Hematopoietic multipotent progenitor cell treated with erythropoietin and hydrocortisone succinate and interleukin-3 and kit ligand, for 4 days (in vitro differentiated cells): ENCODE data around the gene CCL14.
"Not testable (repeated sequence)": the region's sequence is repeated elsewhere in the genome, so short reads cannot be mapped to it uniquely, and the experiment has no call there.

ENCODE experiments used
- DNase-seq: peaks from one replicate; pipeline ENCODE4 v3.0.0-alpha.2; 2015

The CCL14 gene

DNA sequence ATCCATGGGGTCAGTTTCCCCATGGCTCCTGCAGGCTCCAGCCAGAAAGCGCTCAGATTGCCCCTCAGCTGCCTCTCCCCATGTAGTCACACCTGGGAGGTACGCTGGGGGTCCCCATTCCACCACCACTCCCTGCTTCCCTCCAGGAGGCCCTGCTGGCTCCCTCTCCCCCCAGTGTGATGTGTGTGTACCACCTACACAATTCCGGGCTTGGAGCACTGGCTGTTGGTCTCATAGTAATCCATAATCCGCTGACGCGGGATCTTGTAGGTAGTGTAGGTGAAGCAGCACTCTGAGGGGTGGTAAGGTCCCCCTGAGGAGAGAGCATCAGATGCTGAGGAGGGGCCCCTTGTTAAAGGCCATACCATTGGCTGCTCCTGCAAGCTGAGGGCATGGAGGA is 2.4 kb downstream of the CCL14 start:
- DNase-seq, result no peak

DNA sequence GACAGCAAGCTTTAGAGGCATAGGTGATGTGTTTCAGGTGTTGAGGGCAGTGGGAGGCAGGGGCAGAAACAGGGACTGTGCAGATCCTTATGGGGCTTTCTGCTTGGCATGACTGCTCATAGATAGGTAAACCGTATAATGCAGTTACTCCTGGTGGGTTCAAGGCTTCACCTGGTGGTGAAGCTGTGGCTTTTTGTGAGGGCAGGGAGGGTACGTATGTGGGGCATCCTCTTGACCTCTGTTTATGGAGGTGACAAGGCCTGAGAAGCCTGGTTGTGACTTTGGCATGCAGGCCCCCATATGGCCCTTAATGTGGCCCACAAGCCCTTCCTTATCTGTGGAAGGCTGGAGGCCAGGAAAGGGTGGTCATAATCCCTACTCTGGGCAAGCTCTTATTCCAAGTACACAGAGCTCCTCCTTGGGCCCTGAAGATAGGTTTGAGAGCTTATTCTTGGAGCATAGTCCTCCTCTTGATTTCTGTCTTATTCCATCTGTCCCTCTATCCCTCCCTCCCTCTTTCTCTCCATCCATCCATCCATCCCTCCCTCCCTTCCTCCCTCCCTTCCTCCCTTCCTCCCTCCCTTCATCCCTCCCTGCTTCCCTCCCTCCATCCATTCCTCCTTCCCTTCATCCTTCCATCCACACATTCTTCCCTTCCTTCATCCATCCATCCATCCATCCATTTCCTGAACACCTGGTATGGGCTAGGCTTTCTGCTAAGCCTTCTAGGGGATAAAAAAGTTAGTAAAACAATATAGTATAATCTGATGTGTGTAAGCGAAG is 3.9 kb downstream of the CCL14 start:
- DNase-seq, result no peak

DNA sequence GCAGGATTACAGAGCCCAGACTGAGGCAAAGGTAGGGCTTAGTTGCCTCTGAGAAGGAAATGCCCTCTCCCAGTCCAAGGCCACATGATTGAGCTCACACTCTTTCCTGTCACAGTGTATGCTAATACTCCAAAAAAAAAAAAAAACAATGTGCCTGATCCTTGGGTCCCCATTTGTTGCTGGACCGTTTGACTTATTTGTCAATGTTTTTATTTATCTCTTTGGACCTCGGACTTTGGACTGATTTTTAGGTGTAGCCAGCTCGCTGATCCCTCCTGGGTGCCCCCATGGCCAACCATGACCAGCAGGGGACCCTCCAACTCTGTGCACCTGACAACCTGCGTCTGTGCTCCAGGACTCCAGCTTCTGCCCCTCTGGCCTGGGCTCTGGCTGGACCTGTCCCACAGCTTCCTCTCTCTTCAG is 4.6 kb downstream of the CCL14 start:
- DNase-seq, result peak; percentile 60

DNA sequence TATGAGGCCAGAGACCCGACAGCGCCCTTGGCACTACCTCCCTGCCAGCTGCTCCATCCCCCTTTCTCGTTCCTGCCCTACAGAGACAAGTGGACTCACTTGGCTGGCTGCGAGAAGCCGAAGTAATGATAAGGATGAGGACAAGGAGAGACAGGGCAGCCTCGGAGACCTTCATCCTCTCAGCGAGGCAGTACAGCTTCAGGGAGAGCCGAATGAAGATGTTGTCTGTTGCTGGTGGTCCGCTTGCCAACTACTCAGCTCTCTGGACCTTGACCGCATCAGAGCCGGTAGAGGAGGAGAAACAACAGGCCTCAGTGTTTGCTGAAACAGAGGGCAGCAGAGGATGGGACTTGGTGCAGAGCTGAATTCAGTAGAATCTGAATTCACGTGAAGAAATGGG is 5.3 kb downstream of the CCL14 start, which contains the start of gene CCL16:
TSS of gene CCL16 (minus strand) at position 252 of the 400 bp plus-strand sequence. CDS start at position 175, 77 bp downstream.
- no peak for DNase-seq

DNA sequence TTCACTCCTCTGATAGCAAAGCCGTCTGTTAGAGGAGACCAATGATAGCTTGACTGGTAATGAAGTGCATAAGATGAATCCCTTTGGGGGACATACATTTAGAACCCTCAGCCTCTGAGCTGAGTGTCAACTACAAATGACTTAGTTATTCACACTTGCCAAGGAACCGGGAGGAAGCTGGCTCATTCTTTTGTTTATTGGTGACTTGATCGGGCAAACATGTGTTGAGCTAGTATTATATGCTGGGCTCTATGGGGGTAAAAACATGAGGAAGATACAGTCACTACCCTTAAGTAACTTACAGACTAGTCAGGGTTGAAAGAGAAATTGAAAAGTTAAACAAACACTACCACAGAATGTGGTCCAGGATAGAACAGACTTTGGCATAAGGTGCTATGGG is 8.2 kb downstream of the CCL14 start:
- no peak for DNase-seq

DNA sequence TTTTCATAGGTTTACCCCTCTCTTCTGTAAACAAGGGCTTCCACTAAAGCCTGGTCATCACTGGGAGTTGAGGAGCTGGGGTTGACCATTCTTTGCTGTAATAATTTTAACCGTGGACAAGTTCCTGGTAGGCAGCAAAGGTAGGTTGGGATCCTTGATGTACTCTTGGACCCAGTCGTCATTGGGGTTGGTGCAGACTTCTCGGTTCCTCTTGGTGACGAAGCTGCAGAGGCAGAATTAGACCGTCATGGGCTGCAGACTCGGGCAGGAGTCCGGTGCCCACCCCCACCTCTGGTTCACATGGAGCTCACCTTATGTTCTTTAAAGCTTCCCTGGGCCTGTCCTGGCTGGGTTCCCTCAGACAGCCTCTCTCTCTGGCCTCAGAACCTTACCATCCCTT is 9.0 kb downstream of the CCL14 start:
- DNase-seq, result no peak

DNA sequence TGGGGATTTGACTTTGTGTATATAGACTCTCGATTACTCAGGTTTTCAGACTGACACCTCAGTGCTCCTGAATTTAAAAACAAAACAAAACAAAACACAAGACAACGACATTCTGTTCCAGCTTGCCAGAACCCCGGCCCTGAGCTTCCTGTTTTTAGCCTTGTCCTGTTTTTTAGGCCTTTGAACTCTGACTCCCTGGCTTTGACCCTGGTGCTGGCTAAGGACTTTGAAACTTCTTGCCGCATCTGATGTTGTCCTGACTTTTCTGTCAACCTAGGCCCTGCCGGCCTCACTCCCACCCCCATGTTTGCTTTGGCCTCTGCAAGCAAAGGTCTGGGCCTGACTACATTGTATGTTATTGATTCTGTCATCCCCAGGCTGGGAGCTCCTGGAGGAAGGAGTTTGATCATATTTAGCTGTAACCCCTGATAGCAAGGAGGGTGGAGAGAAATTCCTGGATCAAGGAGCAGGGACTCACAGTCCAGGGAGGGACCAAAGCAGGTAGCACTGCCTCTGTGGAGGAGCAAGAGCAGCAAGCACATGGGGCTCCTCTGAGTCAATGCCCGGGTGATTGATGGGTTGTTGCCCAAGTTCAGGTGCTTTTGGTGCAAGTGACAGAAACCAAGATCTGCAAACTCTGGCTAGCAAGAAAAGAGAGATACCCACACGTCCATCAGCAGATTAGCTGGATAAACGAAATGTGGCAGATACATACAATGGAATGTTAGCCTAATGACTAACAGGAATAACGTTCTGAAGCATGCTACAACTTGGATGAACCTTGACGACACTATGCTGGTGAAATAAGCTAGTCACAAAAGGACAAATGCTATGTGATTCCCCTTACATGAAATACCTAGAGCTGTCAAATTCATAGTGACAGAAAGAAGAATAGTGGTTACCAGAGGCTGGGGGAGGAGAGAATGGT is 12.9 kb downstream of the CCL14 start:
- no peak for DNase-seq

DNA sequence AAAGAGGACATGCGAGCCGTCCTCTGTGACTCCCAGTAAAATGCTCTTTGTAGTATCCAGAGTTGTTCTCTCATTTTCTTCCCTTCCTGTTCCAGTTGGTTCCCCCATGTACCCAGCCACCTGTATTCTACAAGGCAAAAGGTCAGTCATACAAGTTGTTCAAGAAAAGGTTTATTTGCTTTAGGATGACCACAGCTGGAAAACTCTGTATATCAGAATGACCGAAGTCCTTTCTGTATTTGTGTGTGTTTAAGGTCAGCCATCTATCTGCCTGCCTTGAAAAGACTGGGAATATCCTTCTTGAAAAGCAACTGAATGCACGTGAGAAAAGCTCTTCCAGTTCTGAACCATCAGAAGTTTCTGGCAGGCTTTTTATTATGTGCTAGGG is 13.6 kb downstream of the CCL14 start:
- DNase-seq, result no peak

DNA sequence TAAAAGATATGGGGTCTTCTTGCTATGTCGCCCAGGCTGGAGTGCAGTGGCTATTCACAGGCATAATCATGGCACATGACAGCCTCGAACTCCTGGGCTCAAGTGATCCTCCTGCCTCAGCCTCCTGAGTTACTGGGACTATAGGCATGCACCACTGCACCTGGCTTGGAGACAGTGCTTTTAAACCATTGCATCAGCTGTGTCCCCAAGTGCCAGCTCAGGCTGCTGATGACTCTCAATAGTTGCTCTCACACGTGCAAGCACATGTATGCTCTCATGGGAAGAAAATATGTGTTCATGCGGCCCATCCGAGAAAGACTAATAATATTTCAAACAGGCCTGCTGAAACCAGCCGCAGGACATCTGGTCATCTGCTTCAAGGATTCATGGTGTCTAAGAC is 14.0 kb downstream of the CCL14 start:
- no peak for DNase-seq

DNA sequence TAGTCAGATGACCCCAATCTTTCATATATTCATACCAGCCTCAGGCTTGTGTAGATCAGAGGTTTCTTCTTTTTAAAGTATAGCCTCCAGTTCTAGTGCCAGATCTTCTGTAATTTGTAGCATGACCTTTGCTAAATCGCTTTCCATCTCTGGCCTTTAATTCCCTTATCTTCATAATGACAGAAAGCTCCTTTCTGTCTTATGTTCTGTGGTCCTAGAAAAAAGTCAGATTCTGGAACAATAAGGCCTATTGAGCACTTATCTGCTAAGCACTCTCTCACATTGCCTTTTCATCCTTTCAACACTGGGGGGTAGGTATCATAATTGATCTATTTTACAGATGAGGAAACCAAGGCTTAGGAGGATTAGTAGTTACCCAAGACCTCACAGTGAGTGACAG is 14.5 kb downstream of the CCL14 start:
- DNase-seq, result no peak

DNA sequence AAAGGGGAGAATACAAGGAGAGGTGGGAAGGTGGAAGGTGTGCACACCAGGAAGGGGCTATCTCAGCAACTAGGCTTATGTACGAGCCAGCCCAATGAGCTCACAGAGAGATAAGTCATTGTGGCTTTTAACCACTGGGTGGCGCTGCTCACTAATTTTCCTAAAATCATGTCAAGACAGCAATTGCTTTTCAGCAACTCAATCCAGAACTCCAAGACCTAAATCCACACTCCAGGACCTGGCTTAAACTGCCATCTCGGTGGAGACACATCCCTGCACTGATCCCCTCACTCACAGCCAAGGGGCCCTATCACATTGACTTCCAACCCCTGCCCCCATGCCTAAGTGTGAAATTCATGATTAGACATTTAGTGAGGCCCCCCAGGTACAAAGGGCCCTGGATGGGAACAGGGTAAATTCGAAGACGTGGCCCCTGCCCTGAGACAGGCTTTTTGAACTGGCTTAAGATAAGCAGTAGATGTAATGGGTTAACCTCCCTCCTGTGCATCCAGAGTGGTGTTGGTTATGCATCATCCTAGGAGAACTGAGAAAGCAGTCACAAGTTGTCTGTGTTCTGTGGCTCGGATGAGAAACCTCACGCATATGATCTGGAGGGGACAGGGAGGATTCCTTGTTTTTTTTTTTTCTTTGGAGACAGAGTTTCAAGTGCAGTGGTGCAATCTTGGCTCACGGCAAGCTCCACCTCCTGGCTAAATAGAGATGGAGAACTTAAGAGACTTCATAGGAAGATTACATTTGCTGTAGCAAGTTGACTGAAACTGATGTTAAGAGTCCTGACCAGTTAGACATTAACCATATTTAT is 16.8 kb downstream of the CCL14 start:
- DNase-seq, result peak; percentile 93

DNA sequence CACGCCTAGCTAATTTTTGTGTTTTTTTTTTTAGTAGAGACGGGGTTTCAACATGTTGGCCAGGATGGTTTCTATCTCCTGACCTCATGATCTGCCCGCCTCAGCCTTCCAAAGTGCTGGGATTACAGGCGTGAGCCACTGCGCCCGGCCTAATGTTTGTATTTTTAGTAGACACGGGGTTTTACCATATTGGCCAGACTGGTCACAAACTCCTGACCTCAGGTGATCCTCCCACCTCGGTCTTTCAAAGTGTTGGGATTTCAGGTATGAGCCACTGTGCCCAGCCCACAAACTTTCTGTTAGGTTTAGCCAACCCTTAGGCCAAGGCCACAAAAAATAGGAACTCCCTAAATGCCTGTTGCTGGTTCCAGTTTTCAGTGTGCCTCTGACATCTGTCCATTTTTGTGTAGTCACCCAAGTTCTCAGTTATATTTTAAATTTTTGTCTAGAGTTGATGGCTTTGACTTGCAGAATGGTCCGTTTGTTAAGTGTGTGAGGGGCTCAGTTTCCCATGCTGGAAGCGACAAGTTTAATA is 17.9 kb downstream of the CCL14 start:
- DNase-seq, result no peak

DNA sequence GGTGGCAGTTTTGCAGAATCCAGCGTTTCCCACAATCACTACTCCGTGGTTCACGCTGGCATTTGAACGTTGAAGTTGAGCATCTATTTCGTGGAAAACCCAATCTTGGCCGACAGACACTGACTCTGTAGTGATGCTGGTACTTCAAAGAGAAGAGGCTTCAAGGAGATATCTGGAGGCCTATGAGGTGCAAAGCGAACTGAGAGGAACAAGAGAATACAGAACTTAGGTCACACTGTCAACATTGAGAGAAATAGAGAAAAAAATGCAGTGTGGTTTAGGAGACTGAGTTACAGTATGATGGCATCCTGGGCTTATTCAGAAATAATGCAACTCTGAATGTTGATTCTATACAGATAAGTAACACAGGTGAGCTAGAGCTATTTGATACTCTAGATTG is 21.3 kb downstream of the CCL14 start:
- no peak for DNase-seq

DNA sequence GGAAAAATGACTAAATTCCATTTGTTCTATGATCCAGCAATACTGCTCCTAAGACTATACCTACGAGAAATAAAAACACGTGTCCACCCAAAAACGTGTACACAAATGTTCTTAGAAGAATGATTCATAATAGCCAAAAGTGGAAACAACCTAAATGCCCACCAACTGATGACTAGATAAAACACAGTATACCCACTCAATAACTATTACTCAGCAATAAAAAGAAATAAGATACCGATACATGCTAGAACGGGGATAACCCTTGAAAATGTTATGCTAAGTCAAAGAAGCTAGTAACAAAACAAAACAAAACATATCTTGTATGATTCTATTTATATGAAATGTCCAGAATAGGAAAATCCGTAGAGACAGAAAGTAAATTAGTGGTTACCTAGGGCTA is 22.9 kb downstream of the CCL14 start:
- no peak for DNase-seq

DNA sequence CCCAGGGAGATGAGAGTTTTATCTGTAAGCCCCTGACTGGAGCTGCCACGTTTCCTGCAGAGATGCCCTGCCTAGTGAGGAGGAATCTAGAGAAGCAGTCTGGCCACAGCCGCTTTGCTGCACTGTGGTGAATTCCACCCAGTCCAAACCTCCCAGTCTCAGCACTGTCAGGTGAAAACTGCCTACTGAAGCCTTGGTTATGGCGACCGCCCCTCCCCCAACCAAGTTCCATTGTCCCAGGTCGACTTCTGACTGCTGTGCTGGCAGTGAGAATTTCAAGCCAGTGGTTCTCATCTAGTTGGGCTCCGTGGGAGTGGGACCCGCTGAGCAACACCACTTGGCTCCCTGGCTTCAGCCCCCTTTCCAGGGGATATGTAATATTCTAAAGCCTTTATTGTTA is 32.8 kb downstream of the CCL14 start:
- DNase-seq, result no peak

DNA sequence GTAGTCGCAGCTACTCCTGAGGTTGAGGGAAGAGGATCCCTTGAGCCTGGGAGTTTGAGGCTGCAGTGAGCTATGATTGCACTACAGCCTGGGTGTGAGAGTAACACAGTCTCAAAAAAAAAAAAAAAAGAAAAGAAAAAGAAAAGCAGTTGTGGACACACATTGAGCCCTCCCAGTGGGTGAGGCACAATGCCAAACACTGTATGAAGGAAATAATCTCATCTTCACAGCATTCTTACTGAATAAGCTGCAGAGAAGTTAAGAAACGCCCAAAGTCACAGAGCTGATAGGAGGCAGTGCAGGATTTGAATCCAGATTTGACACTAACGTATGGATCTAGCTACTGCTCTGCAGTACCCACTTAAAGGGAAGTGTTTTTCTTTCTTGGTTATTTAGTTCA is 37.1 kb downstream of the CCL14 start:
- peak; percentile 87 for DNase-seq

DNA sequence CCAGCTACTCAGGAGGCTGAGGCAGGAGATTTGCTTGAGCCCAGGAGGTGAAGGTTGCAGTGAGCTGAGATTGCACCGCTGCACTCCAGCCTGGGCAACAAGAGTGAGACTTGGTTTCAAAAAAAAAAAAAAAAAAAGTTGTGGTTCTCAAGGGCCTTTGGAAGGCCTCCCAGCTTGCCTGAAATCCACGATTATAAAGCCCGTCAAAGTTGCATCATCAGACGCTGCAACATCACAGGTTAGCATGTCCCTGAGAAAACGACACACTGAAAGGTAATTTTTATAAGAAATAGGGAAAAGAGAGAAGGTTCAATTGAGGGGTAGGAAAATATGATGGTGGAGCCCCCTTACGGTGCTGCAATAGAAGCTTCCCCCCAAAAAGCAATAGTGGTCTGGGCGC is 38.4 kb downstream of the CCL14 start:
- no peak for DNase-seq

DNA sequence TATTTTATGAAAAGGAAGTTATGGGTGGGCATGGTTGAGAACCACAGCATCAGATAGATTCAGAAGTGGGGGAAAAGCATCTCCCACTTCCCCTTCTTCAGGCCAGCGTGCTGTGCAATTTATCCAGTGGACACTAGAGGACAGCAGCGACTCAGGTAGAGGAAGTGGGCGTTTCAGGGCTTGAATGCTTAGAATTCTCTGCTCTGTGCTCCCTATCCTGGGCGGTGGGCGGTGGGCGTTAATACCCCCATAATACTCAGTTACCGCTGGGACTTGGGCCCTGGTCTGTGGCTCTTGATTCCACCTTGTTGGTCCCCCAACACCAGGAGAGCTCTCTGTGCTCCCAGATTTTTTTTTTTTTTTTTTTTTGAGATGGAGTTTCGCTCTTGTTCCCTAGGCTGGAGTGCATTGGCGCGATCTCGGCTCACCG is 39.4 kb downstream of the CCL14 start:
- peak; percentile 92 for DNase-seq

DNA sequence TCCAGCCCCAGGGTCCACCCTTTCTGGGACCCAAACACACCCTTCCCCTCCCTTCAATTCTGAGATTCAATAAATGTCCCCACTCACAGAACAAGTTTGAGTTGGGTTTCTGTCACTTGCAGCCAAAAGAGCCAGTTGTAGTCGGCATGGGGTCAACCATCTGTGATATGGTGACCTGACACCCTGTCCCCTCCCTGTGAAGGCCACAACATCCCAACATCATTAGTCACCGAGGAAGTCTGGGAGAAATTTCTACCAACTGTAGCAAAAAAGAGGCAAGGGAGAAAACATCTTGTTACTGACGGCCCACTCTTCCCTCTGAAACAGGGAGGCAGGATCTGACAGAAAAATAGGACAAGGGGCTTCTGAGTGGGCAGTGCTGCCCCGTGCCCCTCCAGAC is 42.4 kb downstream of the CCL14 start:
- no peak for DNase-seq

DNA sequence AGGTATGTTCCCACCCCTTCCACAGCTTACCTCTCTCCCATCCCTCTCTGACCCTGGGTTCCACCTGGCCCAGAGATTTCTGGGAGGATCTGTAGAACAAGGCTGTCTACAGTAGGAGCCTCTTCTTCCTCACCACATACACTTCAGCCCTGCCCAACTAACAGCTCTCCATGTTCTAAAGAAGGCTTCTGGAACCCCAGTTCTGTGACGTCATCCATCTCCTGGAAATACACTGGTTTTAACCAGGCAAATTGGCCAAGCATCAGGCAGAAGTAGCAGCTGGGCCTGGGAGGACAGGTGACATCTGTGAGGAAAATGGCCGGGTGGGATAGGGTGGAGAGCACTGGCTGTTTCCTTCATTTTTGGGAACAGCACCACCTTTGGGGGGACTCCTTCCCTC is 43.0 kb downstream of the CCL14 start, which contains the start of gene LYZL6:
TSS of gene LYZL6 (minus strand) at position 177 of the 400 bp plus-strand sequence. CDS start 4,357 bp downstream, outside the sequence.
- DNase-seq, result no peak

DNA sequence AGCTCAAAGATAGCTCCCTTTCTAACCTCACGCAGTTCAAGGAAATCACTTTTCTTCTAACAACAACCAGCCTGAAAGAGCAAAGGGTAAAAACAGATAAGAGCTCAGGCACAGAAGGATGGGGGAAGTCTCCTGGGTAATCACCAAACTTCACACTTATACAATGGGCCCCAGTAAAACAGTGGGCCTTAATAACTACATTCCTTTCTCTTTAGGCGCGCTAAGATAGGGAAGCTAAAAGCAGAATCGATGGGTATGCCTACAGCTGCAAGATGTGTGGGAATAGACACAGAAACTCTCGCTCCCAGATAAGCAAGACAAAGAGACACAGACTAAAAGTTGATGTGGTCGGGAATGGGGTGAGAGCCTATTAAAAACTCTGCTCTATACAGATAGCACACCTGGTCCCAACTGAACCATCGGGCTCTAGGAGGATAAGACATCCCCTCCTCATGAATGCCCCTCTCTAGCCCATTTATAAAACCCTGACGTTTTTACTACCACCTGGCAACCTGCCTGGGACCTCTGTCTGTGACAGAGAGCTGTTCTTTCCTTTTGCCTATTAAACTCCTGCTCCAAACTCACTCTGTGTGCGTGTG is 43.8 kb downstream of the CCL14 start:
- DNase-seq, result peak; percentile 78

DNA sequence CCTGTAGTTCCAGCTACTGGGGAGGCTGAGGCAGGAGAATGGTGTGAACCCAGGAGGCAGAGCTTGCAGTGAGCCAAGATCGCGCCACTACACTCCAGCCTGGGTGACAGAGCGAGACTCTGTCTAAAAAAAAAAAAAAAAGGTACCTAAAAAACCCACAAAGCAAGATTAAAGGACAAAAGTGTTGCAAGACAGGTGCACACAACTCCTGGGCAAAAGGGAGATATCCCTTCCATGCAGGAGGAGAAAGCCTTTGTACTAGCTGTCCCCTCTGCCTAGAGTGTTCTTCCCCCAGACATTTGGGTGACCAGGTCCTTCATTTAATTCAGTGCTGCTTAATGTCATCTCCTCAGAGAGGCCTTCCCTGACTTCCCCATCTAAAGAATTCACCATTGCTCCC is 48.0 kb downstream of the CCL14 start:
- DNase-seq, result not testable (repeated sequence)
